ENCODE data around the gene RHOB.

DNA sequence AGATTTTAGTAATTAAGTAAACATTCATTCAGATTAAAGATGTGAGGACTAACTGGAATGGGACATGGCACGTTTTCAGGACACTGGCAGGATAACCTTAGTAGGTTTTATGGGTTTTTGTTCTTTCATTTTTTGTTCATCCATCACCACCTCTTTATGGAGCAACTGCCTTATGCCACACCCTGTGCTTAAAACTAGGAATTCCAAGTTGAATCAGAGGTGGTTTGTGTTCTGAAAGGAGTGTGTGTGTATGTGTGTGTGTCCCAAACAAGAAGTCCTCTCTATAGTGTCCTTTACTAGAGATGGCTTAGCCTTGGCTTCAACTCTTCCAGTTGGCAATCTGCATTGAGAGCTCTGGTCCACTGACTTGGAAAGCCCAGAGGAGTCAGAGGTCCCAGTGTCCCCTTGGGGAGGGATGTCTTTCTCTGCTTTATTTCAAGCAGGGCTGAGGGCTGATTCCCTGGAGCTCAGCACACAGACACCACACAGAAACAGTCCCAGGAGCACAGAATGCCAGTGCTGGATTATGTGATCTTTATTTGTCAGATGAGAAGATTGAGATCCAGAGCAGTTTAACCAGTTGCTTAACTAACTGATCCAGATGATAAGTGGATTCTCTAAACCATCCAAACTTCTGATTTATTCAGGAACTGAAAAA lies 25.2 kb downstream of the RHOB start:
- no peak for TF ChIP-seq POLR2A (IDR thresholded peaks at IDR 0.05)
- TF ChIP-seq, protein P1, sequence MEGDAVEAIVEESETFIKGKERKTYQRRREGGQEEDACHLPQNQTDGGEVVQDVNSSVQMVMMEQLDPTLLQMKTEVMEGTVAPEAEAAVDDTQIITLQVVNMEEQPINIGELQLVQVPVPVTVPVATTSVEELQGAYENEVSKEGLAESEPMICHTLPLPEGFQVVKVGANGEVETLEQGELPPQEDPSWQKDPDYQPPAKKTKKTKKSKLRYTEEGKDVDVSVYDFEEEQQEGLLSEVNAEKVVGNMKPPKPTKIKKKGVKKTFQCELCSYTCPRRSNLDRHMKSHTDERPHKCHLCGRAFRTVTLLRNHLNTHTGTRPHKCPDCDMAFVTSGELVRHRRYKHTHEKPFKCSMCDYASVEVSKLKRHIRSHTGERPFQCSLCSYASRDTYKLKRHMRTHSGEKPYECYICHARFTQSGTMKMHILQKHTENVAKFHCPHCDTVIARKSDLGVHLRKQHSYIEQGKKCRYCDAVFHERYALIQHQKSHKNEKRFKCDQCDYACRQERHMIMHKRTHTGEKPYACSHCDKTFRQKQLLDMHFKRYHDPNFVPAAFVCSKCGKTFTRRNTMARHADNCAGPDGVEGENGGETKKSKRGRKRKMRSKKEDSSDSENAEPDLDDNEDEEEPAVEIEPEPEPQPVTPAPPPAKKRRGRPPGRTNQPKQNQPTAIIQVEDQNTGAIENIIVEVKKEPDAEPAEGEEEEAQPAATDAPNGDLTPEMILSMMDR (IDR thresholded peaks at IDR 0.05), result no peak

Data from body of pancreas (tissue), 4 donors.